ENCODE measurements around the gene ADCY3.

ADCY3 gene

DNA sequence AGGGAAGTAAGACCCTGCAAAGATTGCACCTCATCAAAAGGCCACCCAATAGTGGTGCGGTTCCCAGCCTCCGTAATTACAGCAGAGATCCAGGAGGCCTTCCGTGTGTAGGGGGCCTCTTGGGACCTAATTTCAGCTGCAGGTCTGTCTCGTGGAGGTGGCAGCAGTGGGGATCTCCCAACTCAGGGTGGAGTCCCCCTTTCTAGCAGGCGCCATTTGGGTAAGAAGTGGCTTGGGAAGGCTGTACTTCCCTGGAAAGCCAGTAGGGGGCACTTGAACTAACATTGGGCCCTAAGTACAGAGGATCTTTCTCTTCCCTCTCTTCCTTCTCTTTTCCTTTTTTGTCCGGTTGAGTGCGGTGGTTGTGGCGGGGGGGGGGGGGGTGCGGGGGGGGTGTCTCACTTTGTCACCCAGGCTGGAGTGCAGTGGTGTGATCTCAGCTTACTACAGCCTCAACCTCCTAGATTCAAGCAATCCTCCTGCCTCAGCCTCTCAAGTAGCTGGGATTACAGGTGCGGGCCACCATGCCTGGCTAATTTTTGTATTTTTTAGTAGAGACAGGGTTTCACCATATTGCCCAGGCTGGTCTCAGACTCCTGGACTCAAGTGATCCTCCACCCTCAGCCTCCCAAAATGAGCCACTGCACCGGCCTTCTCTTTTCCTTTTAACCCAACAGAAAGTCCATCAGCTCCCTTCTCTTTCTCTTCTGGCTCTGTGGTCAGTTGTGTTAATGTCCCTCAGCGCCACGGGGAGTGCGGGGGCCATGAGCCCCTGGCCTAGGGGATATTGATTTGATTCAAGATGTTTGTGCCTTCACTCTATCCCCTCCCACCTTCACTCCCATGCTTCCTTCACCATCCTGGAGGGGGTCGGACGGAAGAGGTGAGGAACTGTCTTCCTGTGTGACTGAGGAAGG, 94.8 kb downstream of the ADCY3 start:
- Histone ChIP-seq H3K36me3 (peaks cover 72% of the 10 kb centered on the region), H3K4me1 (peaks cover 26% of the 10 kb centered on the region), H3K27ac (no peak overlapping the region; the same call in 1 of the 2 replicates), H3K9ac (no peak overlapping the region), H3K9me3 (no peaks in the 10 kb centered on the region), H3K4me2 (no peak overlapping the region), H3K4me3 (no peak overlapping the region), H3K27me3 (no peaks in the 10 kb centered on the region), H4K20me1 (0 out of 2 replicates have a peak, but pooled peaks cover 6% of the 10 kb centered on the region)
- TF ChIP-seq Cebpa-rat (IDR thresholded peaks at IDR 0.05) = no peak

DNA sequence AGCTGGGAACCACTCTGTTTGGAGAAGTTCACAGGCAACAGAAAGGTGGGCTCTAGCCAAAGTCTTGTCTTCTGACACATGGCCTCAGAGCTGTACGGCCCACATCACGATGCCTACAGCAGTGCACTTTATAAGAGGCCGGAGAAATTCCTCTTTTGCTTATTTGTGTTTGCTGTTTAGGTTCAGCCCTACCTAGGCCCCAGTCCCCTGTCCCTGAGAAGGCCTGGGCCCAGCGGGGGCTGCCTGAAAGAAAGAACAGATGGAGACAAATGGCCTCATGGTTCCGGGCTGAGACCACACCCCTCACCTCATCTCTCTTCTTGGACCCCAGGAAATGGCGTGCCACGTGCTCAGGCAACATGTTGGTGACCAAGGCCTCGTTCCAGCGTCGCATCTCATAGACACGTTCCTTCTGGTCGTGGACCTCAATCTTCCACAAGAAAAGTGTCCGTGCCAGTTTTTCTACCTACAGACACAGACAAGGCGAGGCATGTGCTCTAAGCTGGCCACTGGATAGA, 95.9 kb downstream of the ADCY3 start:
- Histone ChIP-seq H3K27ac (no peak overlapping the region), H3K36me3 (peaks cover 78% of the 10 kb centered on the region), H3K4me1 (peaks cover 26% of the 10 kb centered on the region), H3K27me3 (no peaks in the 10 kb centered on the region), H3K9me3 (no peaks in the 10 kb centered on the region), H3K9ac (no peak overlapping the region), H3K4me3 (no peak overlapping the region), H3K4me2 (no peak overlapping the region), H4K20me1 (0 out of 2 replicates have a peak, but pooled peaks cover 6% of the 10 kb centered on the region)
- no peak for TF ChIP-seq Cebpa-rat (IDR thresholded peaks at IDR 0.05)

DNA sequence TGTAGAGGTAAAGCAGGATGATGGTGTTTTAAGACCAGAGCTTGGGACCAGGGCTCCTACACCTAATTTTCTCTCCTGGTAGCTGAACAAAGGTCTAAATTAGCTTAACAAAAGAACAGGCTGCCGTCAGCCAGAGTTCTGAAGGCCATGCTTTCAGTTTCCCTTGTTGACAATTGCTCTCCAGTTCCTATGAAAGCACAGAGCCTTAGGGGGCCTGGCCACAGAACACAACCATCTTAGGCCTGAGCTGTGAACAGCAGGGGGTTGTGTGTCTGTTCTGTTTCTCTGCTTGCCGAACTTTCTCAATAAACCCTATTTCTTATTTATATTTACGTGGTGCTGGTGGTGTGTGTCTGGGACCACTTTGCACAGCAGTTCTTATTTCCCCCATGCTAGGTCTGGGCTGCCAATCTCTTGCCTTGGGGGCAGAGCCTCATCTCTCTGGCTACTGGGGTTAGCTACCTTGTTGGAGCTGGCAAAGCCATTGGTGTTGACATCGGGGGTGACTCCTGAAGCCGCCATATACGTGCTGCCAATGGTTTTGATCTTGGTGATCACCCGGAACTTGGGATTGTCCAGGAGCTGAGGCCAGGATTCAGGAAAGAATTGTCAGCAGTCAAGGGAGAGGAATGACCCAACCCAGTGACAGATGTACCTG, 97.9 kb downstream of the ADCY3 start:
- no peak for TF ChIP-seq Cebpa-rat (IDR thresholded peaks at IDR 0.05)
- H3K9me3 ChIP-seq = no peaks in the 10 kb centered on the region
- H3K4me2 ChIP-seq = no peak overlapping the region
- H3K4me3 ChIP-seq = no peak overlapping the region
- peaks cover 20% of the 10 kb centered on the region for H3K4me1 ChIP-seq
- peaks cover 93% of the 10 kb centered on the region for H3K36me3 ChIP-seq
- no peaks in the 10 kb centered on the region for H4K20me1 ChIP-seq
- H3K27ac ChIP-seq = no peak overlapping the region
- no peaks in the 10 kb centered on the region for H3K27me3 ChIP-seq
- no peak overlapping the region for H3K9ac ChIP-seq

DNA sequence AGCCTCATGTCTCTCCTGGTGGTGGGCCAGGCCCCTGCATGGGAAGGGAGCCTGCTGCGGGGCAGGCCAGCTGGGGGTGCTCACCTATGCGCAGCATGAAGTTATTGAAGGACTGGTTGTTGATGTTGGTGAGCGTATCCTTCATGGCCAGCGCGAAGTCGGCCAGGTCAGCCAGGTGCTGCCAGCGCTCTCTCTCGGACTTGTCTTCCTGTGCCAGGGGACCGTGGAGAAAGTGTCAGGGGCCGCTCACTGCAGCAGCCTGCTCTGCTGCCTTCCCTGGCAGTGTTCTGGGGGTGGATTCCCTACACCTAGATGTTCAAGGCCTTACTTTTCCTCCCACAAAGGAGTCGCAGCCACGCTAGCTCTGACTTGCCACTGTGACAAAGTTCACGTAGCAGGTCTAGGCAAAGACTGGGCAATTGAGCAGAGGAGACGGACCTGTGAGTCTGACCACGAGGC, 98.6 kb downstream of the ADCY3 start:
- Histone ChIP-seq H3K4me1 (peaks cover 13% of the 10 kb centered on the region), H3K36me3 (peaks cover 96% of the 10 kb centered on the region), H3K4me2 (no peak overlapping the region), H3K9ac (no peak overlapping the region), H4K20me1 (no peaks in the 10 kb centered on the region), H3K9me3 (no peaks in the 10 kb centered on the region), H3K27me3 (no peaks in the 10 kb centered on the region), H3K4me3 (no peak overlapping the region), H3K27ac (no peak overlapping the region)
- TF ChIP-seq Cebpa-rat (IDR thresholded peaks at IDR 0.05) = no peak

DNA sequence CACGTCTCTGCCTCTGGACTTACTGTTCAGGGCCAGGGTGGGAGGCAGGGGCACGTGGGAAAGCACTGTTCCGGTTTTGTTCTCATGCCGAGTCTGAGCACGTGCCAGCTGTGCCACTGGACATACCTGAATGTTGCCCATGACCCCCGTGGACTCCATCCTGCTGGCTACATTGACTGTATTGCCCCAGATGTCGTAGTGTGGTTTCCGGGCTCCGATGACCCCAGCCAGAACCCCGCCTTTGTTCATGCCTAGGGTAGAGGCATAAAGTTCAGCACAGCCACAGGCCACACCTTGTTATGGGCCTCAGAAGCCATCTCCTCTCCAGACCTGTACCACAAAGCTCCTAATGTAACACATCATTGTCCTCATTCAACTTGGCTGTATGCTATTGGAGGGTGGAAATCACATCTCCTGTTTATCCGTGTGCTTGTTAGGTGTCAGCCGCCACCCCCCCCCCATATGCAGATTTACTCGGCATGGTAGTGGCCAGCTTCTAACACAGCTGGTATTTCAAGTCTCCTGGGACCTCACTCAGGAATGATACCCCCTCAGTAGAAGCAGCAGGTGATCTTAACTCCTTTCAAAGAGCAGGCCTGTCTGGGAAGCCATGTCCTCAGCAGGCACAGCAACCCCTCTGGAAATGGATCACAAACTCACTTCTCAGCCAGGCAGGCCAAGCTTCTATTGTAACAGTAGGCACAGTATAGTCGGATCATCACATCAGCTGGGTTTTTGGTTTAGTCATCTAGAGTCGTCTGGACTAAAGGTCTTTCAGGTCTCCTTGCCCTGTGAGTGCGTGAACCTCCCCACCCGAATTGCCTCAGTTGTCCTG, 99.2 kb downstream of the ADCY3 start:
- peaks cover 96% of the 10 kb centered on the region for H3K36me3 ChIP-seq
- no peak for TF ChIP-seq Cebpa-rat (IDR thresholded peaks at IDR 0.05)
- no peaks in the 10 kb centered on the region for H3K27me3 ChIP-seq
- no peaks in the 10 kb centered on the region for H4K20me1 ChIP-seq
- H3K9me3 ChIP-seq = no peaks in the 10 kb centered on the region
- H3K4me3 ChIP-seq = no peak overlapping the region
- no peak overlapping the region for H3K4me2 ChIP-seq
- no peak overlapping the region for H3K27ac ChIP-seq
- H3K4me1 ChIP-seq = peaks cover 6% of the 10 kb centered on the region
- no peak overlapping the region for H3K9ac ChIP-seq

DNA sequence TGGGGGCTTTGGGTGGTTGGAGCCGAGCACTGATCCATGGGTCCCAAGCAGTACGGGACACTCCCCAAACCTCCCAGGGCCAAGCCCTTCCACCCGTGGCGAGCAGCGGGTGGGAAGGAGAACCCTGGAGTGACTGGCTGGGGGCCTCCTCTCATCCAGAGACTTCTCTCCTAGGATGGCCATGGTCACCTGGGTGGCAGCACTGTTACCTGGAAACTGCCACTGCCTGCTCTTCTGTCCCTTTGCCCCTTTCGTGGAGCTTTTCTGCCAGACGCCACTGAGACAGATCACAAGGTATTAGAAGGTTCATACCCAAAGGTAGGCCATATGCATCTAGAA, 99.9 kb downstream of the ADCY3 start:
- no peaks in the 10 kb centered on the region for H4K20me1 ChIP-seq
- H3K9ac ChIP-seq = no peak overlapping the region
- no peak overlapping the region for H3K4me3 ChIP-seq
- H3K9me3 ChIP-seq = no peaks in the 10 kb centered on the region
- no peak overlapping the region for H3K4me2 ChIP-seq
- H3K27me3 ChIP-seq = no peaks in the 10 kb centered on the region
- H3K36me3 ChIP-seq = peaks cover 96% of the 10 kb centered on the region
- 0 out of 2 replicates have a peak, but pooled peaks cover 5% of the 10 kb centered on the region for H3K4me1 ChIP-seq
- TF ChIP-seq Cebpa-rat (IDR thresholded peaks at IDR 0.05) = no peak
- no peak overlapping the region for H3K27ac ChIP-seq

DNA sequence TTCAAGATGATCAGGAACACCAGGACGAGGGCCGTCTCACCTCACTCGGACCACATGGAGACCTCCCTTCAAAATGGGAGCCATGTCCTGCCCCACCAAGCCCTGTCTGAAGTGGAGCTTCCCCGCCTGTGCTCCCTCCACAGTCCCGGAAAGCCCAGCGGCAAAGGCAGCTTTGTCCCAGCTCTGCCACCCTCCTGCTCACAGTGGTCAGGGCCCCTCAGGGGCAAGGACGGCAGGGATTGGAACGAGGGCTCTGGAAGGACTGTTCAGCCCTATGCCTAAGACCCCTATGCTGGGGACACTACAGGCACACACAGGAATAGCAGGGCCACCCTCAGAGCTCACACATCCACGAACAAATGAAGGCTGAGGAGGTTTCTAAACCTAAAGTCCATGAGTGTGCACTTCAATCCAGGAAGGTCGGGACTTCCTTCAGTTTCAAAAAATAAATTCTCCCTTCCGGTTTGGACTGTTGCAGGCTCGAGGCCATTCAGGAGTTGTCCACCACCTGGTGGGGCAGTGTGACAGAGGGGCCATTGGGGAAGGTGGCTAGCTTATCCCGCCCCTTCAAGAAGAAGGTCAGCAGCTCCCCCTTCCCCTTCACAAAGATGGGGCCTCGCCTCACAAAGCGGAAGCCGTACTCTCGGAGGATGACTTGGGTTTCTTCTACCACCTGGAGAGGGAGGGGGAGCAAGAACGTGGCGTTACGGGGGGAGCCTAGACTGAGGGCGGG, 100.4 kb downstream of the ADCY3 start:
- Histone ChIP-seq H3K4me3 (no peak overlapping the region), H3K9ac (no peak overlapping the region), H3K9me3 (no peaks in the 10 kb centered on the region), H3K4me2 (no peak overlapping the region), H3K36me3 (peaks cover 96% of the 10 kb centered on the region), H4K20me1 (no peaks in the 10 kb centered on the region), H3K27me3 (no peaks in the 10 kb centered on the region), H3K4me1 (0 out of 2 replicates have a peak, but pooled peaks cover 5% of the 10 kb centered on the region), H3K27ac (no peak overlapping the region)
- TF ChIP-seq Cebpa-rat (IDR thresholded peaks at IDR 0.05) = no peak

DNA sequence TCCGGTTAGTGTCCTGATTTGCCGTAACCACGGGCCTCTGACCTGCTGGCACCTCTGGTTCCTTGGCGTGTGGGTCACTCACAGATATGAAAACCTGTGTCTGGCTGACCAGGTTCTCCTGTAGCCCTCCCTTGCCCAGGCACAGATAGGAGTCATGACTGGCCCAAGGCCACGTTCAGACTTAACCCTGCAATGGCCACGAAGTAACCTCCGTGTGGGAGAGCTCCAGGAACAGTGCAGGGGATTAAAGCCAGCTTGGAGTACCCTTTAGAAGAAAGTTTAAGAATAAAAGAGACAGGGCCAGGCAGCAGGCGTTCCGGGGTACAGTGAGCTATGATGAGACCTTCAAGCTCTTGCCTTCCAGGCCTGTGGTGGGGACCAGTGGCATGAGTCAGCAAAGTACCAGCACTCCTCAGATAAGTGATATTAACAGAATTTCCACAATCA, 101.3 kb downstream of the ADCY3 start:
- no peaks in the 10 kb centered on the region for H3K27me3 ChIP-seq
- H3K4me2 ChIP-seq = no peak overlapping the region
- H3K9me3 ChIP-seq = no peaks in the 10 kb centered on the region
- no peak overlapping the region for H3K9ac ChIP-seq
- no peak overlapping the region for H3K4me3 ChIP-seq
- 0 out of 2 replicates have a peak, but pooled peaks cover 5% of the 10 kb centered on the region for H3K4me1 ChIP-seq
- H3K27ac ChIP-seq = no peak overlapping the region
- peaks cover 96% of the 10 kb centered on the region for H3K36me3 ChIP-seq
- no peak for TF ChIP-seq Cebpa-rat (IDR thresholded peaks at IDR 0.05)
- peaks cover 3% of the 10 kb centered on the region; the same call in 1 of the 2 replicates for H4K20me1 ChIP-seq

DNA sequence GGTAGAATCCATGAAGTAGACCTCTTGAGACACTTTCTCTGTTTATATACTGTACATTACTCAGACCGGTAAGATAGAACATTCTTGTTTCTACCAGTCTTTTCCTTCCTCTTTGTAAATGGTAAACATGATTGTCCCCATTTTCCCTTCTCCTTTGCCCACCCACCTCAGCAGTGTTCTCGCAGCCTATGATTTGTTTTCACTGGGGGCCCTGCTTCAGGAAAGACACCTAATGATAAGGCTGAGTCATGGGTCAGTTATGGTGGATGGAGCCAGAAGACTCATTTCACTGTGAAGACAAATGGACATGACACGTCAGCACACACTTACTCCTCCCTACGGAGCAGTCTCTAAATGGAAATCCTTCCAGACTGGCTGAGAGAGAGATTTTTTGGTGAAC, 103.2 kb downstream of the ADCY3 start:
- H3K36me3 ChIP-seq = peaks cover 94% of the 10 kb centered on the region
- H3K27ac ChIP-seq = no peak overlapping the region
- H3K9ac ChIP-seq = no peak overlapping the region
- no peaks in the 10 kb centered on the region for H3K9me3 ChIP-seq
- no peak for TF ChIP-seq Cebpa-rat (IDR thresholded peaks at IDR 0.05)
- no peaks in the 10 kb centered on the region for H3K27me3 ChIP-seq
- no peak overlapping the region for H3K4me2 ChIP-seq
- 0 out of 2 replicates have a peak, but pooled peaks cover 5% of the 10 kb centered on the region for H3K4me1 ChIP-seq
- H4K20me1 ChIP-seq = peaks cover 11% of the 10 kb centered on the region; the same call in 1 of the 2 replicates
- H3K4me3 ChIP-seq = no peak overlapping the region

Data from BLaER1 (cell line).